Measurements from ENCODE around the gene PRRC2B.
"Not testable (repeated sequence)": the region's sequence is repeated elsewhere in the genome, so short reads cannot be mapped to it uniquely, and the experiment has no call there.

- not testable (repeated sequence) for TF ChIP-seq CTCF (IDR thresholded peaks at IDR 0.05 in 8 of 11, conservative IDR thresholded peaks at IDR 0.05 in 3 of 11); POLR2A (IDR thresholded peaks at IDR 0.05)
Observed at GRCh38 chr9:131515559-131516031, 121.7 kb downstream of the PRRC2B start.

Measured in spleen (tissue), 7 donors.